HG03175 (cell line): ENCODE measurements around the gene SMIM36.
A peak's percentile ranks its signal among the peaks of the same experiment; 100 is the strongest.
"Not testable (repeated sequence)": the region's sequence is repeated elsewhere in the genome, so short reads cannot be mapped to it uniquely, and the experiment has no call there.

Source experiments
- ATAC-seq: cut with Tn5 transposase; IDR thresholded peaks from one replicate; pipeline ENCODE4 v1.9.1; 2021; ENCODE audit warnings: mild to moderate bottlenecking, moderate library complexity; ENCODE audit not compliant: unreplicated experiment

Gene SMIM36

DNA sequence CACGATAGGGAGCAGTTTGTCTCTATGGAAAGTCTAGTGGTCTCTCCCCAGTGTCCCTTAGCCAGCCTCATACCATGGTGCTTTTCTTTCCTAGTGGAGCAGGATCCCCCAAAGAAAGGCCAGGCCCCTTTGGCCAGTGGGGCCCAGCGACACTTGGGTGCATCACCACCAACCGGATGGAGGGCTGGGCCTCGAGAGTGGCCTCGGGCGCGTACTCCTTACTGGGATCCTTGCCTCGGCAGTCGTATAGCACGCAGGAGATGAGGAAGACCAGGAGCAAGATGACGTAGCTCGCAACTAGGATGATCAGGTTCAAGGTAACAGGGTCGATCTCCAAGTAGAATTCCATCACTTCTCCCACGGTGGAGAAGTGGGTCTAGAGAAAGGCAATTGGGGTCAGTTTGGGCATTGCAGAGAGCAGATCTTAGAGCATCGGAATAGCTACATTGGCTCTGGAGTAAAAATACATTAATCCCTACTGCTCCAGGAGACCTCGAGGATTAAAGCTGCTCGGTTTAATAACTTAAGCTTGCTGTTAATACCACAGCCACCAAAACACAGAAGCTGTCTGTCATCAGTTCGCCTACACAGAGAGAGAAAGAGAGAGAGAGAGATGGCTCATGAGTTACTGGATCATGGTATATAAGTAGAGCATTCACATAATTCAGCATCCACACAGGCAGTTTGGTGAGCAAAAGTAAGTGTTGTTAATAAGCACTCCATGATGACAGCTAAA, at the start of gene SMIM36:
Gene SMIM36 (minus strand): TSS at position 467 of the 736 bp plus-strand sequence.
- no peak for ATAC-seq

DNA sequence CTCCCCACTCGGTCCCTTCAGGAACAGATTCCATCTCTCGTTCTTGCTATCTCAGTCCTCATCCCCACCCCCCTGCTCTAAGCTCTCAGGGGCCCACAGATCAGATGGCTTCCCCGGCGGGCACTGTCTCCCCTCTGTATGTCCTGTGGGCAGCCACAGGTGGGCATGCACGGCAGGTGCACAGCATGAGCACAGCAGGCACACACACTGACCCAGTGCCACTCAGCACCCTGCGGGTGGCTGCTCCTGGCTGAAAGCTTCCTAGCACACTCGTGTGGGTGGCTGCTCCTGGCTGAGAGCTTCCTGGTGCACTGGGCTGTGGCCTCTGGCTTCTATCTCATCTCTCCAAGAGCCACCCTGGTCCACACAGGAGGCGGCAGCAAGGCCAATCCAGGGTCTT, 44.5 kb upstream of the SMIM36 start:
- no peak for ATAC-seq

DNA sequence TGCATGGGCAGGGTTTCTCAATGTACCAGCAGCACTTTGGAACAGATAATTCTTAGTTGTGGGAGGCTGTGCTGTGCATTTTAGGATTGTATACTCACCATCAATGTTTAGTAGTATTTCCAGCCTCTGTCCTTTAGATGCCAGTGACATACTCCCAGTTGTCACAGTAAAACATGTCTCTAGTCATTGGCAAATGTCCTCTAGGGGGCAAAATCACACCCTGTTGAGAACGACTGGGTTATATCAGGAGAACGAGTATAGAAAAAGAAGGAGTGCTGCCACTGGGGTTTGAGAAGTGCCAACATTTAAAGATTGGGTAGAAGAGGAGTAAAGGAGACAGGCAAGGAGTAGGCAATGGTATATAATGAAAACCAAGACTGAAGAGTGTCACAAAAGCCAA, 37.9 kb upstream of the SMIM36 start:
- no peak for ATAC-seq

DNA sequence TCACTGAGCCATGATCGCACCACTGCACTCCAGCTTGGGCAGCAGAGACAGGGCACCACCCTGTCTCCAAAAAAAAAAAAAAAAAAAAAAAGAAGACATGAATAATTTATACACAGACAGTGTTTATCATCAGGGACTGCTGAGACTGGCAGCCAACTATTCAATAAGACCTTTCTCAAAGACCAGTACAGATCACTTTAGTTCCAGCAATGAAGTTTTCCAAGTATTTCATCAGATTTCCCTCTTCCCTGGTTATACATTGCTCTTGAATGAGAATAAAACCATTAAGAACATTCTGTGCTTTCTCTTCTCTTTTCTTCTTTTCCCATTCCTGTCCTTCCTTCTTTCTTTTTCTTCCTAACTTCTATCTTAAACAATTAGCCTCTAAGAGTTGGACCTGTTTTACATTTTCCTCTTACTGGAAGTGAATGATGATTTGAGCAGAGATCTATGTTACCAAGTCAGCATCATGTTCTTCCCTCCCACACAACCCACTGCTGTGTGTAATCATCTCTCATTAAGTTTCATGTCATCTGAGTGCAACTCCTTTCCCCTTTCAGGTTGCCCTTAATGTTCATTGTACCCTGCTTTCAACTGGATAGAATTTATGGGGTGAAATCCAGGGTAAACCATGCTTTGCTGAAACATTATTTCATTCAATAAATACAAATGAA, 35.9 kb upstream of the SMIM36 start:
- ATAC-seq = no peak

DNA sequence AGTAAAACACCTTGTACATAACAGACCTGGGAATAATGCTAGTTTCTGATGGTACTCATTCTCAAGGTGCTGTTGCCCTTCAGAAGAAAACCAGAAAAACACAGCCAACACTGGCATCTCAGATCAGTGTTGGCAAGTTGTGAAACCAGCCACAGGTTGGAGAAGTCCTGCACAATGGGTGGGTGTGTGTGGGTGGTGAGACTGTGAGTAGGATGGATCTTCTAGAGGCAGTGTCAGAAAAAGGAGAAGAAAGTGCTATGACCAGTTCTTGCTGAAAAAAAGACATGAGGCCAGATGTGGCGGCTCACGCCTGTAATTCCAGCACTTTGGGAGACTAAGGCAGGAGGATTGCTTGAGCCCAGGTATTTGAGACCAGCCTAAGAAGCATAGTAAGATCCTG, 35.2 kb upstream of the SMIM36 start:
- ATAC-seq = no peak

DNA sequence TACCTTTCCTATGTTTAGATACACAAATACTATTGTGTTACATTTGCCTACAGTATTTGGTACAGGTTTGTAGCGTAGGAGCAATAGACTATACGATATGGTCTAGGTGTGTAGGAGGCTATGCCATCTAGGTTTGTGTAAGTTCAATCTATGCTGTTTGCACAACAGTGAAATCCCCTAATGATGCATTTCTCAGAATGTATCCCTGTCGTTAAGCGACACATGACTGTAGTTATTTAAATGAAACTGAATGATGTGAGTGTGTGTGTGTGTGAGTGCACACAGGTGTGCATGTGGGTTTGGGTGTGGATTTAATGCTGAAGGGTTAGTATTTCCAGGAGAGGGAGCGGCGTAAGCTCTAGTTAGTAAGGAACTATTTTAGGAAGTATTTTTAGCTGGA, 34.6 kb upstream of the SMIM36 start:
- ATAC-seq = no peak

DNA sequence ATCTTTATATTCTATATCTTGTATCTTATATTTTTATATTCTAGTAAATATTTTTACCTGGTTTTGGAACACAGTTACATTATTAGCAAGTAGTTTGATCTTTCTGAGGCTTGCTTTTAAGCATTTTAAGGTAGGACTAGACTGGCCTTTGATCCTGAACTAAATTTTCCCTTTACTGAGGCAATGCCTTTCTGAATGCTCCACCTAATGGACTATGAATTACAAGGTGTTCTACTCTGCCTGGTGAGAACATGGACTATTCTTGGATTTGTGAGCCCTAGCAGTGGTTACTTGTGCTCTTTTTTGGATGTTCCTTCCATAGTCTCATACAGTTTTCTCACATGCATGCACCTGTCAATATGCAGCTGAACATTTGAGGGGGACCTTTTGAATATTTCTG, 32.5 kb upstream of the SMIM36 start:
- no peak for ATAC-seq

DNA sequence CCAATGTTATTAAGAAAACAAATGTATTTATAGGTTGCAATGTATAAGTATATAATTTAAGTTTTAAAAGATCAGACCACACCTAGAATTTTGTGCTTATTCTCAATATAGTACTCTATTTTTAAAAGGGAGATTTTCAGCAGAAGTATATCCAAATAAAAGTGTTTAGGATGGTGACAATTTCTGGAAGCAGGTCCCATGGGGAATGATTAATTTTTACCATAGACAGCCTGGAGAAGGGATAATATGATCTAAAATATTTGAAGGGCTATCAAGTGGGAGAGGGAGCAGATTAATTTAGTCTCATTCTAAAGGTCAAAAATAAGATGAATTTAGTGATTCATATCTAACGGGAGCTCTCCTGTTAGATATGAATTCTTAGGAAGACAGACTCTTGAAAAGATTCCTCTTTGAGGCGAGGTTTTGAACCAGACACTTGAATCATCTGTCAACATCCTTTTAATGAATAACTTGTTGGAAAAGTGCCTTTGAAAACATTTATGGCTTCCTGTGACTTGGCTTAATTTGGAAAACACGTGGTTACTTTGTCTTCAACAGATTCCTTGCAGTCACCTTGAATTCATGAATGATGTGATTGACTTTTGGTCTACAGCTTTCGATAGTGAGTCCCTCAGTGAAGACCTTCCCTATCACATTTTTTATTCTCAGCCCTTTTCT, 29.3 kb upstream of the SMIM36 start:
- ATAC-seq = no peak

DNA sequence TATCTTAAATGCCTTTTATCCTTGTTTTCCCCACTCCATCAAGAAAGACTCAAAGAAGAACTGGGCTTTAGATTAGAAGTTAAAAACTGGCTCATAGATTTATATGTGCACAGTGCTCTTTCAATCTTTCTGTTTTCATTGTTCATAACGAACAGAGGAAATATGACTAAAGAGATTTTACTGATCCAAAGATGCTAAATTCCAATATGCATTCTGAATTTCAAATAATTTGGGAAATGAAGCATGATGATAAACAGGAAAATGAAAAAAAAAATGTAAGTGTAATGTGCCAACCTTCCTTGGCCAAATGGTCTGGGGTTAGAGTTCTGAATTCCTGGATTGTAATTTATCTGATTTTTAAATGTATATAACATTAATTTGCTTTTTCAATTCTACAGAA, 25.0 kb upstream of the SMIM36 start:
- ATAC-seq = no peak

DNA sequence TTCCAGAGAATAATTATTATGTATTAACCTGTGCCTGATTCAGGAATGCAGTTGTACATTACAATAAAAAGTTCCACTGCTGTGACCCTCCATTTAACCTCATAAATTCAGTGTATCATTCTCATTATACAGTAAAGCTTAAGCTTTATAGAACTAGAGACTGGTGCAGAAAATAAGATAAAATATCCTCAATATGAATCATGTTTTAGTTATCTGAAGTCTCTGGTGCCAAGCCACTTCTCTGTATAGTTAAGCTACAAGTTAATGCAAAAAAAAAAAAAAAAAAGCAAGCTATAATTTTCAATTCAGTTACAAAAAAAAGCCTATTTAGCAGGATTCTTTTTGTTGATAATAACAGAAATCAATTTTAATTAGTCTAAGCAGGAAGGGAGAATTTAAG, 22.4 kb upstream of the SMIM36 start:
- ATAC-seq = no peak

DNA sequence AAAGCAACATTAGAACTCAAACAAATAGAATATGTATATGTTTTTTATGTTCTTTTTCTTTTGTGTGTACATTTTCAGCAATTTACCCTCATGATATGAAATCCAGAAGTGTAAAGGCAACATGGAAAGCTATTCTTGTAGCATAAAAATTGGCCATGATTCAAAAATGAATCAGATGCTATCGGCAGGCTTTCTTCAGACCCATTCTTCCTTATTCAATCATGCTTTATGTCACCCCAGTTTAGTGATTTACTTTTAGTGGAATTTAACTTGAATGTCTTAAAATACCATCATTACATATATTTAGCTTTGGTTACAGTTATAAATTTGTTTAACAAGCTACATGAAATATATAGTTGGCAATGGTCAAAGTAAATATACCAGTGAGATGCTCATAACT, 21.4 kb upstream of the SMIM36 start:
- ATAC-seq = no peak

DNA sequence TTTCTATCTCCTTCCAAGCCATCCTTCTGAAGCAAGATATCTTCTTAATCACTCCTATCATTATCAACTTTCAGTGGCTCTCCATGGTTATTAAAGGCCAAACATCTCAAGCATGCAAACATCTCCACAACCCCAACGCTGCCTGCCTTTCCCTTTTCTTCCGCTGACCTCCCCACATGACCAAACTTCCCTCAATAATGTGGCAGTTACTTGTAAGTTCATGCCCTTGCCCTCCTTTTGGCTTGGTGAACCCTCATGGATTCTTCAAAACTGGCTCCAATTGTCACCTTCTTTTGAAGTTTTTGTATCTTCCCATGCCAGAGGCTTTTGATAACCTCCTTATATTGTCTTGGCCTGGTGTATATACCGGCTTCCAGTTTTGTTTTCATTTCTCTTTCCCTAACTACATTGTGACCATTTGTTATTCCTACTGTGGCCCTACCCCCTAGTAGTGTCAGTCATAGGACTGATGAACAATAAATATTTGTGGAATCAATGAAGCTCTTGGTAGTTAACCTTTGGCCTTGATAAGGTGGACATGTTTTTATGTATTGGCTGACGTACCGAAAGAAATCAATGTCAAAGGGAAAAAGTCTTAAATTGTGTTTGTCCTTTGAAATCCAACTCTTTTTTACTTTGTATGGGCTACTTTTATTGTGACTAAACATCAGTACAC, 19.9 kb upstream of the SMIM36 start:
- no peak for ATAC-seq

DNA sequence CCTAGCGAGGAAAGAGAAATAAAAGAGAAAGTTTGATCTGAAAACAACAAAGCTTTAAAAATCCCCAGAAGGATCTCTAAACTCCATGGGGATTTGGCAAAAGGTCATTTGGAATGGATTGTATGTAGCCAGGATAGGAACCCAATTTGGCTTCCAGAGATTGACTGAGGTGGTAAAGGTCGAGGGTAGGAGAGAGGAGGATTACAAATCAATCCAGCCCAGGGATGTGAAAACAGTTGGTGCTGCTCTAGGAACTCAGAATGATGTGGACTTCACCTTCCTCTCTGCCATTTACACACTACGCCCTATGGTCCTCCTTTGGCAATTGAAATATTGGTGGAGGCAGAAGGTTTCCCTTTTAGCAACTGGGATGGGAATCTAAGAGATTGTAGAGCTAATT, 18.8 kb upstream of the SMIM36 start:
- ATAC-seq = no peak

DNA sequence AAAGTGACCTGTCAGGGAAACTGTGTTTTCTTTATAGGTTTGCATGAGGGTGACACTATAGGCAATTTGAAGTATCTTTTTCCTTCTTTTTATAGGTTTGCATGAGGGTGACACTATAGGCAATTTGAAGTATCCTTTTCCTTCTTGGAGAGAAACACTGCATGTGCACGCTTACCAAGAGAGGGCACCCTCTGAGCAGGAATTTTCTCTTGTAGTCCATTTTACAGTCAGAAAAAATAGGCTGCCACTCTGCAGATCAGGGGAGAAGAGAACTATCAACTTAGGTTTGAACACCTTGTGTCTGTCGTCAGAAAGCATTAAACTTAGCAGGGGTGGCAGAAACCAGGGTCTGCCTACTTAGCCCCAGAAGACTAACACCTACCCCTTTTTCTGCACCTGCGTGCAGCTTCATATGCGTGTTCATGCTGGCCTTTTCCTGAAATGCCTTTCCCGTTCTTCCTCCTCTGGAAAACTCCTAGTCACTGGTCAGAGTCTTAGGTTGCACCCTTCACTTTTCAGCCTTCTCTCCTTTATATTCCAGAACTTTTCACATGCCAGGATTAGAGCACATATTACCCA, 16.4 kb upstream of the SMIM36 start:
- no peak for ATAC-seq

DNA sequence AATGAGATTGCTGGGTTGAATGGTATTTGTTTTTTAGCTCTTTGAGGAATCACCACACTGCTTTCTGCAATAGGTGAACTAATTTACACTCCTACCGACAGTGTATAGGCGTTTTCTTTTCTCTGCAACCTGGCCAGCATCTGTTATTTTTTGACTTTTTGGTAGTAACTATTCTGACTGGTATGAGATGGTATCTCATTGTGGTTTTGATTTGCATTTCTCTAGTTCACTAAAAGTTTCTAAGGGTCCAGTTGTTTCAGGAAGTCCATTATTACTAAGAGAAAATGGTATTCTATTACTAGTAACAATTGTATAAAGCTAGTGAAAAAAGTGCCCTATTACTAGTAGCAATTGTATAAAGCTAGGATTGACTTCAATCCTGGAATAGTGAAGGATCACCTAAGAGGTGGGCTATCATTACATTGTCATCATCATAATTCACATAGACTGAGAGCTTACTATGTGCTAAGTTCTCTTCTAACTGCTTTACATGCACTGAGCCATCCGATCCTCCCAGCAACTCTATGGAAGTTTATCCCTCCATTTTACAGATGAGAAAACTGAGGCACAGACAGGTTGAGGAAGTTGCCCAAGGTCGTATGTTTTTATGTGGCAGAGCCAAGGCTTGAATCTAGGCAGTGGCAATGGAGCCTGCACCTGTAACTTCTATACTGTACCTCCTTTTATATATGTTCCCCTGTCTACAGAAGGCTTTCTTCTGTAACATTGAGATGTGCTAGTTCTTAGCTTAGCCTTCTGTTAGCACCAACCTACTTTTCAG, 13.4 kb upstream of the SMIM36 start:
- peak; percentile 72 for ATAC-seq

DNA sequence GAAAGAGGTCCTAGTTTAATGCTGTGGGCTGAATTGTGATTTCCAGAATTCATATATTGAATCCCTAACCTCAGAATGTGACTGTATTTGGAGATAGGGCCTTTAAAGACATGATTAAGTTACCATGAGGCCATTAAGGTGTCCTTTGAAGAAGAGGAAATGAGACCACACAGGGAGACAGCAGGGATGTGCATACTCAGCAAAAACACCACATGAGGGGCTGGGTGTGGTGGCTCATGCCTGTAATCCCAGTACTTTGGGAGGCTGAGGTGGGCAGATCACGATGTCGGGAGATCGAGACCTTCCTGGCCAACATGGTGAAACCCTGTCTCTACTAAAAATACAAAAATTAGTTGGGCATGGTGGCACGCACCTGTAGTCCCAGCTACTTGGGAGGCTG, 11.8 kb upstream of the SMIM36 start:
- ATAC-seq = not testable (repeated sequence)

DNA sequence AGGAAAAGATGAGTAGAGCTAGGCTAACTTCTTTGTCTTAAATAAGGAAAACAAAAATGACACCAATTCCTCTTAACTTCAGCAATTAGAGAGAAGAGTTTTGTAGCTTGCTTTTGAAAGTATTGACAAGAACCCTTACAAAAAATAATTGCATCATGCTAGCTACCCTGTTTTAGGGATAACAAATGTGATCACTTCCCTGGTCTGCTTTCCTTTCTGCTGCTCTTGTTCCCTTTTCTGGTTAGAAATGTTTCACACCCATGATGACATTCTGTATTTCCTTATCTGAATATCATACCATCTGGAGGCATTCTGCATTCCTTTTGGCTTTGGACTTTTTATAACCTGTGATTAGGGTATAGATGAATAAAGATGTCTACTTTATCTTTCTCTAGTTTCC, 9.9 kb upstream of the SMIM36 start:
- no peak for ATAC-seq

DNA sequence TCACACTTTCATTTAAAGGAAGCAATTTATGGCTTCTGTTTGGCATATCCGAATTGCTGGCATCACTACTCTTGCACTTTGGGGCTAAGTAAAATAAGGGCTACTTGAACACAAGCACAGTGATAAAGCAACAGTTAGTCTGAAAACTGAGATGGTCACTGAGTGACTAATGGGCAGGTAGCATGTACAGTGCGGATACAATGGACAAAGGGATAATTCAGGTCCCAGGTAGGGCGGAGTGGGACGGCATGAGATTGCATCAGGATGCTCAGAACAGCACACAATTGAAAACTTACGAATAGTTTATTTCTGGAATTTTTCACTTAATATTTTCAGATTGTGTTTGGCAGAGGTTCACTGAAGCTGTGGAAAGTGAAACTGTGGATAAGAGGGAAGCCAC, 9.2 kb upstream of the SMIM36 start:
- no peak for ATAC-seq

DNA sequence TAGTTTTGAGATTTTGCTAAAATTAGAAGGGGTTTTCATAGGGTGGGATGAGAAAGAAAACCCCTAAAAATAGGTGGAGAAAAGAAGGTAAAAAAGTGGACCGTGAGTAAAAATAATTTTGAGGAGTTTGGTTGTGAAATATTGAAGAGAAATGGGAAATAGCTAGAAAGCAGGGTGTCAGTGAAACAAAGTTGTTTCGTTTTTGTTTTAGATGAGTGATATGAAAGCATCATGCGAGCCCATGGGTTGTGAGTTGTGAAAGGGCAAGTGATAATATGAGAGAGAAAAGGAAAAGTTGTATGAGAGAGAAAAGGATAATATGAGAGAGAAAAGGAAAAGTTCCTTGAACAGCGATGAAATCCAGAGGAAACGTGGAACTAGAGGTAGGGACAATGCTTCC, 7.3 kb upstream of the SMIM36 start:
- ATAC-seq = no peak

DNA sequence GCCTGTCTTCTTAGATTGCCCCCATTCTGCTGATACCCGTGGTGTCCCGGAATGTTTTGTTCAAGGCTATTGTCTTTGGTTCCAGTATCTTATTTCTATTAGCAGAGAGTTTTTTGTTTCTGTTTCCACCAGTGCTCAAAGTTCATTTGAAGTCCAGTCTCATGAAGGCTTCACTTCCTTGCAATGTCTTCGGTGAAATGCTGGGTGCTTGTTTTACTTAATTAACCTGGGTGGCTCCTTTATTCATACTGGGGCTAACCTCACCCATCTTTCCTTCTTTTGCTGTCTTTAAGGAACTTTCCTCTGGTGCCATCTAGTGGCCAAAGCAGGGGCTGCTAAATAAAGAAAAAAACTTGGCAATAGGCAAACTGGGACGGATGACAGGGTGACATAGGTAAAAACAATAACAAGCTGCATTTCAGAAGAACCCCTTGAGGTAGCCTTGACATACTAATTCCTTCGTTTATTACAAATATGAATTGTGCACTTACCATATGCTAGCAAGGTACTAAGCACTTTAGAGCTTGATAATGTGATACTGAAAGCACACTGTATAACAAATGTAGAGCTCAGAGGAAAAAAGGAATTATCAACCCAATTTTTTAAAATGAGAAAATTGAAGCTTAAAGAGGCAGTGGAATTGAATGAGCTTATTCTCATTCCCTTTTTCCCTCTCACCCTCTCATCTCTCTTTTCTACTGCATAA, 2.8 kb upstream of the SMIM36 start:
- peak; percentile 80 for ATAC-seq
